ENCODE data around the gene RFXANK.

GRCh38 chr19:19157808-19158207, 34.2 kb upstream of the RFXANK start:
- TF ChIP-seq CTCF (conservative IDR thresholded peaks at IDR 0.05; ENCODE audit: low read length) (no peak), EZH2phosphoT487 (IDR thresholded peaks at IDR 0.05; ENCODE audit: borderline replicate concordance) (no peak)

All from Loucy (cell line).